Middle frontal gyrus (tissue), 1 donor: ENCODE measurements around the gene HOXC11.

Experiments used
- DNase-seq: peaks from one replicate; pipeline ENCODE4 v3.0.0-alpha.2; 2015; ENCODE audit warnings: low spot score; ENCODE audit errors: extremely low spot score

Gene HOXC11

DNA sequence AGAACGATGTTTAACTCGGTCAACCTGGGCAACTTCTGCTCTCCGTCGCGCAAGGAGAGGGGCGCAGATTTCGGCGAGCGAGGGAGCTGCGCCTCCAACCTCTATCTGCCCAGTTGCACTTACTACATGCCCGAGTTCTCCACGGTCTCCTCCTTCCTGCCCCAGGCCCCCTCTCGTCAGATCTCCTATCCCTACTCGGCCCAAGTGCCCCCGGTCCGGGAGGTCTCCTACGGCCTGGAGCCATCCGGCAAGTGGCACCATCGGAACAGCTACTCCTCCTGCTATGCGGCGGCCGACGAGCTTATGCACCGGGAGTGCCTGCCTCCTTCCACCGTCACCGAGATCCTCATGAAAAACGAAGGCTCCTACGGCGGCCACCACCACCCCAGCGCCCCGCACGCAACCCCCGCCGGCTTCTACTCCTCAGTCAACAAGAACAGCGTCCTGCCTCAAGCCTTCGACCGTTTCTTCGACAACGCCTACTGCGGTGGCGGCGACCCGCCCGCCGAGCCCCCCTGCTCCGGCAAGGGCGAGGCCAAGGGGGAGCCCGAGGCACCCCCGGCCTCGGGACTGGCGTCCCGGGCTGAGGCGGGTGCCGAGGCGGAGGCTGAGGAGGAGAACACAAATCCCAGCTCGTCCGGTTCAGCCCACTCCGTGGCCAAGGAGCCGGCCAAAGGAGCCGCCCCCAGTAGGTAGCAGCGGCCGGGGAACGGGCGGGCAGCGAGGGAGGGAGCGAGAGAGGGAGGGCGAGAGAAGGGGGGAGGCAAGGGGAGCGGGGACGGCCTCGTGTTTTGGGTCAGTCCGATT lies 513 bp downstream of the HOXC11 start:
- no peak for DNase-seq

DNA sequence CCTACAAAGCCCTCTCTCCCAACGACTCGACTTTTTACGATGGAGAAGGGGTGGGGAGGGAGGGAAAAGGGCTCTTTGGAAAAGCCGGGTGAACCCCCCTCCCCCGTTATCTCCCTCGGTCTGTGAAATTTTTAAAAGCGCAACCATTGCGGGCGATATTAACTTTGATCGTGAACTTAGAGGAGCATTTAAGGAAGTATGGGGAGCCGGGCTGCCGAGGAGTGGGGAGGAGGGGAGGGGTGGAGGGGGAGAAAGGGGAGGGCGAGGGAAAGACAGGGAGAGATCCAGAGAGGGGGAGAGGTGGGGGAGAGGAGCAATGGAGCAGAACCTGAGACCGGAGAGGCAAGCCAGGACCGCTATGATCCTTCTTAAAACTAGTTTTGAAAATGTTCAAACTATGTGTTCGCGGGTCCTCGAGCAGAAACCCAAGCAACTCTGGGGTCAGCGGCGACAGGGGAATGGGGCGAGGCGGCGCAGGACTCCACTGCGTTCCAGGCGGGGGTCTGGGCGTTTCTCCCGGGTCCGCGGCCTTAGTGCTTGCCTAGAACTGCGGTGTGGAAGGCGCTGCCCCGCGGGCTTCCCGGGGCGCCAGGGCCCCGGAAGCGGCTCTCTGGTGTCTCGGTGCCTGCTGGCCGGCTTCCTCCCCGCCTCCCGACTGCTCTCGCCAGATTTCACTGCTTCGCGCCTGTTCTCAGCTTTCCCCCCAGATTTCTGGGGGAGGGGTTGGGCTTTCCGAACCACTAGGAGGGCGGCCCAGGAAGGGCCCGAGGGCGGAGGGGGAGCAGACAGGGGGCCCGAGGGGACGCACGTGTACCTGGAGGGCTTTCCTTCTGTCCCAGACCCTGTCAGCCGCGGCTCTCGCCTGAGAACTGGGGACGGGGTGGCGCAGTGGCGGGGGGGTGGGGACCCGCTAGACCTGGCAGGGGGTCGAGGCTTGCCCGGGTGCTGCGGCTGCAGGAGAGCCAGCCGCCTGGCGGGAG lies 1.4 kb downstream of the HOXC11 start, which contains the start of gene HOTAIR:
Gene HOTAIR (minus strand): TSS at position 871 of the 980 bp plus-strand sequence.
- no peak for DNase-seq

DNA sequence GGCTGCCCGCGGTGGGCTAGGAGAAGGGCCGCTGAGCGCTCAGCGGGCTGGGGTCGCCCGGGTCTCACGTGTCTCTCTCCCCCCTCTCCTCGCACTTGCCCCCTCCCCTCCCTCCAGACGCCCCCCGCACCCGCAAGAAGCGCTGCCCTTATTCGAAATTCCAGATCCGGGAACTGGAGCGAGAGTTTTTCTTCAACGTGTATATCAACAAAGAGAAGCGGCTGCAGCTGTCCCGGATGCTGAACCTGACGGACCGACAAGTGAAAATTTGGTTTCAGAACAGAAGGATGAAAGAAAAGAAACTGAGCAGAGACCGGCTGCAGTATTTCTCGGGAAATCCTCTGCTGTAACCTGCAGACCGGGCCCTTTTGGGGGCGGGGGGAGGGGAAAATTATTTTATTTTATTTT lies 2.1 kb downstream of the HOXC11 start:
- DNase-seq: no peak

DNA sequence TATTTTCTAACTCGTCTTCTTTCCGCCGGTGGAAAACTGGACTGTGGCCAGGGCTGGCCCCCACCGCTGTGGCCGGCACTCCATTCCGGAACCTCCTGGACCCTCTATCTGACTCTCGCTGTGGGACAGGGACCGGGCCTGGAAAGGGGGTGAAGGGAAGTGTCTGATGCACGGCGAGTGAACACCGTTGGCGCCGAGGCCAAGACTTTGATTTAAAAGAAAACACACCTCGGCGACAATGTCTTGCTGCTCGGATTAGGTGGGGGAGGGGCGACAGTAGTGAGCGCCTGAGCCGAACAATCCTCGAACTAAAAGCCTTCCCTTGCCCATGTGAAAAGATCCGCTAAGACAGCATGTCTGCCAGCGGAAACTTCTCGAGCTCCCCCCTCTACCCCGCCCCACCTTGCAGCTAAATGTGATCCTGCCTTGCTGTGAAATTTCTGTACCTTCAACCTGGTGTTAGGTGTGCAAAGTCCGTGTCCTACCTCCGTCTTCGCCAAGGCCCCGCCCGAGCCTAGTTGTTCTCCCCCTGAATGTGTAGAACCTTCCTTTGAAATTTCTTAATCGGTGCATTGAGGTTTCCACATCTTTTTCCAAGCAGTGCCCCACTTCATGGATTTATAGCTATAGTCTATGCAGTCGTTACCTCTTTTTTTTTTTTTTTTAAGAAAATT lies 2.7 kb downstream of the HOXC11 start:
- DNase-seq: no peak

DNA sequence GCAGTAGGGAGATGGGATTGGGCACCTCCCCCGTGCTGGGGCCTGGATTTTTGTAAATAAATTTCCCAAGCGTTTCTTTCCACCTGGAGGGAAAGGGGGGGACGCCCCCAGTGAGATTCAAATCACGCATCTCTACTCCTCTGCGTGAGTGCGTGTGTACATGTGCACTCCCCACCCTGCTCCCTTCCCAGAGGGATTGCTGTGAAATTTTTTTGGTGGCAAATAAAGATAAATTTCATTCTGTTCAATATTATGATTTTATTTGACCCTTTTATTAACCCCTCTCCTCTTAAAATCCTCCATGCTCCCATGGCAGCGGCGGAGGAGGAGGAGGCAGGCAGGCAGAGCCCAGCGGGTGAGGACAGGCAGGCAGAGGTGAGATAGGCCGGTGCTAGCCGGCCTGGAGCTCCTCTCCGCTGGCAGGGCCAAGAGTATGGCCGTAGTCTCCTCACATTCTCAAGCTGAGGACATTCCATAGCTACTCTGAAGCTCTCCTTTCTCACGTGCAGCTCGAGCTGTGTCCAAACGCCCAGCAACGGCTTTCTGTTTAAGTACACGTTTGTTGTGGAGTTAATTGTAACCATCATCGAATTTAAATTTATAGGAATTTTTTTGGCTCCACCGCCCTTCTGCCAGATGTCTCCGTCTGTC lies 3.4 kb downstream of the HOXC11 start:
- DNase-seq: no peak

DNA sequence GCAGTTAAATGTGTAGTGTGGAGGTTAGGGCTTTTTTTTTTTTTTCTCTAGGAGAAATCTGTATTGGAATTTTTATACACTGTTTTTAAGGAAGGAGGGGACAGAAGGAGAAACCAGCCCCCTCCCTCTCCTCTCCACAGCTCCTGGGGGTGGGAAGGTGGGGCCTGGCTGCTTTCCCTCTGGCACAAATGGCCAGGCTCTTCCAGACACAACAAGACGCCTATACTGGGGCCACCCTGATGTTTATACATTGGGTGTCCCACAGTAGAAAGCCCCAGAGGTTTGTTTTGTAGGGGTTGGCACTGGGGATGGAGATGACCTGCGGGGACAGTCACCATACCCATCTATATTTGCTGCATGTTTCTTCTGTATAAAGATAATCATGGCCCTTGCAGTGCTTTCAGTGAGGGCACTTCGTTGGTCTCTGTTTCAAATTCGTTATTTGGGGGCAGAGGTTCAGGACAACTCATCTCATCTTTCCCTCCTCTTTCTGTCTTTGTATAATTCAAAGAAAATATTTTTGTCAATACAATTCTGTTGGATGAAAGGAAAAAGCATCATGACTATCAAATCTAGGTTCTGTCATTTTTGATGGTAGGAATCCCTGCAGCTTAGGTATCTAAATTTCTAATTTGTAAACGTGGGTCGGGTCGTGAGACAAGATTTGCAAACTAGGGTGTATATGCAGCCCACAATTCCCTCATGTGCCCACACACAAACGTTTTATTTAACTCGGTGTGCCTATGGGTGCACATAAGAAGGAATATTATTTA lies 4.1 kb downstream of the HOXC11 start:
- DNase-seq: no peak

DNA sequence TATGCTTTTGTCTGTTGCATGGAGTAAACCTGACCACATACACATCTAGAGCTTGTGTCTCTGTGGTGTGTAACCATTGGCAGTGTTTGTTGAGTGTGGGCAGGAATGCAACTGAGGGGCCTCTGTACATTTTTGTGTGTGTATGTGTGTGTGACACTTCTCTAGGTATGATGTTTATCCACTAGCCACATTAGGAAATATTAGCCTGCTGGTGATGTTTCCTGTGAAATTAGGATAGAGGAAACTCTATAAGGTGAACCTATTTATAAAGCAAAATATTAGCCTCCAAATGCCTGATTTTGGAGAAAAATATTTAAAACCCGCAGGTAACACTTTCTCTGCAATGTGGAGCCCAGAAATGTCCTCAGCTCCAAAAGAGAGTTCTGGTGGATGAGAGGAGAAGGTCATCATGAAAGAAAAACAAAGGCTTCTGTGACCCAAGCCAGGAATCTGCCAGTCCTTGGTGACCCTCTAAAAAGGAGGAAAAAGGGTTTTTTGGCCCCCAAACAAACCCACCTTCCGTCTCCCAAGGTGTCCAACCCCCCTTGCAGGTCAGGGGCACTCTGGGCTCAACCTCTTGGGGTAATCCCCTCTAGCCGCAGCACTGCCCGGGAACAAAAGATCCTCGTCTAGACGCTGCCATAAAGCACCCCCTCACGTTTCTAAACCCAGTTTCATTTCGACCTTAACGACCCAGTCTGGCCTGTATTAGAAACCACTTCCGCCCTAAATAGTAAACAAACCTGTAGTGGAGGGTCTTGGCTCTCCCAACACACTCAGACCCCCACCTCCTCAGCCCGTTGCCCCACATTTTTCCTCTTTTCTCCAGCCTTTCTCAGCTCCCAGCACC lies 4.9 kb downstream of the HOXC11 start:
- DNase-seq: no peak

DNA sequence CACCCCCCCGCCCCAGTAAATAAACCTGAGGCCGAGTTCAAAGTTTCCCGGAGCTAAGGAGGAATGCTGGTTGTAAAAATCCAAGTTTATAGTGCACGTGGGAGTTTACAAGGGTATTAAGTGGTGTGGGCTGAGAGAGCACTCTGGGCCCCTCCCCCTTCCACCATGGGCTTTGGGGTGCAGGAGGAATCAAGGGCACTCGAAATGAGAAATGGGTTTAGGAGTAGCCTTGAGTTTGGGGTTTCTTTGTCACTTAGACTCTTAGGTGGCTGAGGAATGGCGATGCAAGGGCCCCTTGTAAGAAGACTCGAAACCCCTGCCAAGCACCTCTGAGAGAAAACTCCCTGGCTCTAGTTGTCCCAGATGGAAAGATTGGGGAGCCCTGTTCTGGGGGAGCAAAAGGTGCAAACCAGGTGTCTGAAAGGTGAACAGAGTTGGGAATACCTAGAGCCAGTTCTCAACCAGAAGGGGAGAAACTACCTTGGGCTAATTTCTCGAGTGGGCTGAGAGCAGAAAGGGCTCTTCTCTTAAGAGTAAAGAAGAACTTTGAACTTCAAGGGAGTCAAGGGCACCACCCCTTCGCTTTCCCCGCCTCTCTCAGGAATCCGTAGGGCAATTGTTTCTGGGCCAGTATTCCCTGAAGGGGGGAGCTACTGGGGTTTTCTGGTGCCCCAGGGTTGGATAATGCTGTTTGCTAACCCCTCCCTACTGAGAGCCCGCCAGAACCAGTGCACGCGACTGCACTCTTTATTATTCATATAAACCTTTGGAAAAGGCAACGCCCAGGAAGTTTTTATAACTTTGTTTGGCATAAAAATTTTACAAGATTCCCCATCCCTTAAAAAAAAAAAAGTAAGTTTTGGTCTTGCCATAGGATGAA lies 5.8 kb downstream of the HOXC11 start:
- DNase-seq: no peak

DNA sequence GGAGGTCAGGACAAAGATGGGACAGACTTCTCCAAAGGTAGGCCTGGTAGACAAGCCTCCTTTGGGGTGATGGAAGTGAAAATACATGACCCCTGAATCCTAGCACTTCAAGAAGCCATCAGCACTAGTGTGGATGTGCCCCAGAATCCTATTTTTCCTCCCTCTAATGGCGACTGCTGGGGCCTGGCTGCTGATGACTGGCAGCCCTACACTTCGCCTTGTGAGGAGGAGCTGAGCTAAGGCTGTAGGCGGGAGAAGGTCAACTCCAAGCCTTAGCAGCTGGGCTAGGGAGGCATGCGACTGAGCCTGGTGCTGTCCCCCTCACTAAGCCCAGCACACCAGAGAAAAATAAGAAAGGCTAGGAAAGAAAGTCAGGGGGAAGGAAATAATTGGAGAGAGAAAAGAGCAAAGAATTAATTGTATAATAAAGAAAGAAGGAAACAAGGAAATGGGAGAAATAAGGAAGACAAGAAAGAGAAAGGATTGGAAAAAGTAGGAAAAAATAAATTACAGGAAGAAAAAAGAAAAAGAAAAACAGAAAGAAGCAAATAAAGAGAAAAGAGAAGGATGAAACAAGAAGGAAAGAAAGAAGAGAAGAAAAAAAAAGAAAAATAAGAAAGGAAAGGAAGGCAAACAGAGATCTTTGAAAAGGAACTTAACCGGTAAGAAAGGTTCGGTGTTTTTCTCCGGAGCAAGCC lies 7.3 kb downstream of the HOXC11 start:
- DNase-seq: no peak

DNA sequence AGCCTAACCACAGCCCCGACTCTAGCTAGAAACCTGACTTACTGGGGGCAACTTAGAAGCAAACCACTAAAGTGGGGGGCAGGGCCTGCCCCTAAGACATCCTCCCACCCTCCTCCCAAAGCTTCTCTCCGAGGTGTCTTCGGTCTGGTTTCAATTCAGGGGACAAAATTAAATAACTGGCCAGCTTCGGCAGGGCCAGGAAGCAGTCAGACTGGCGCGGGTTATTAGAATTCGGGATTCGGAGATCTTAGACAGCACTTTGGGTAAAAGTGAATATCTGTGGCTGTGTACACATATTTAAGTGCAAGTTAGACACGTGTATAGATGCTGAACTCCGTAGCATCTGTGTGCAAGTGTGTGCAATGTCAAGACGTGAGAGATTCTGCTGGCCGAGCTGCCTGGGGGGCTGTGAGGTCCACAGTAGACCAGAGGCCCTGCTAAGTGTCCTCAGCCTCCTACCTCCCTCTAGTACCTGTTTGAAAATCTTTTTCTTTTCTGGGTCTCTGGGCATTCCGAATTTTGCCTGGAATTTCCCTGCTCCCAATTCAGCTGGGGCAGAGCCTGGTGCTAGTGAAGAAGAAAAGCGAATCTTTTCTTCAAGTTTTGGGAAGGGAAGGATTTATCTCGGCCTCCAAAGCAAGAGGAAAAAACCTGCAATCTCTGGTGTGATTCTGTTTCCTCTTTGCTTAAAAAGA lies 8.0 kb downstream of the HOXC11 start:
- DNase-seq: no peak

DNA sequence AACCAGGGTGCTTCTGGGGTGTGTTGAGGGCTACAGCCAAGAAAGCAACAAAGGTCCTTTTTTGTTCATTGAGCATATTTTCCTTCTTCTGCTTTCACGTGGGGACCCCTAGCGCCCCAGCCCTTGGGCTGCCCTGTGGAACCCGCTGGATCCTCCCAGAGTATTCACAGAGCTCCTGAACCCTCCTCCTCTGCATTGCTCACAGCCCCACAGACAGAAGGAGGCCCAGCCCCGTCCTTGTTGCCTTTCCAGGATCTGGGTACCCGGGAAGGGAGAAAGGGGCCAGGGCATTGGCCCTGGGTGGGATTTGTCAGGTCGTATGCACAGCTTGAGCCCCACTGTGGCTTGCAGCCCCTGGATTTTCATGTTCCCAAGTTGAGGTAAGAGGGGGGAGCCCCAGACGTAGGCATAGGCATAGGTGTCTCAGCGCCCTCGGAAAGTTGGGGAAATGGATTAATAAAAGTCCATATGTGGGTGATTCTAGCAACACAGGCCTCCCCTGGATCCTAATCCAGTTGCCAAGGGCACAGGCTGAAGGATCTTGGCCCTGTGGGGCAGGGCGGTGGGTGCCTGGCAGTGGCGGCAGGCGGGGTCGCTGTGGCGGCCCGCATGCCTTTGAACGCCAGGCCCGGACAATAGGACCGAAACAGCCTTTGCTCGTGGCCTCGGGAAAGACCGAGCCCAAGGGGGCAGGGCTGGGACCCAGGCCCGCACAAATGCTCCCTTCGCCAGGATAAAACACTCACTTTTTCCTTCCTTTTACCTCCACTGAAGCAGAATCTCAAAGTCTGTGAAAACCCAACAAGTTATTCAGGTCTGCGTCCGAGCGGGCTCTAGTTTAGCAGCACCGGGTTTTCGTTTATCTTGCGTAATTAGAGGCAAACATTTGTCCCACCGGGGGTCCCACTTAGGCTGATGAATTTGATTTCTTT lies 9.0 kb downstream of the HOXC11 start:
- DNase-seq: no peak

DNA sequence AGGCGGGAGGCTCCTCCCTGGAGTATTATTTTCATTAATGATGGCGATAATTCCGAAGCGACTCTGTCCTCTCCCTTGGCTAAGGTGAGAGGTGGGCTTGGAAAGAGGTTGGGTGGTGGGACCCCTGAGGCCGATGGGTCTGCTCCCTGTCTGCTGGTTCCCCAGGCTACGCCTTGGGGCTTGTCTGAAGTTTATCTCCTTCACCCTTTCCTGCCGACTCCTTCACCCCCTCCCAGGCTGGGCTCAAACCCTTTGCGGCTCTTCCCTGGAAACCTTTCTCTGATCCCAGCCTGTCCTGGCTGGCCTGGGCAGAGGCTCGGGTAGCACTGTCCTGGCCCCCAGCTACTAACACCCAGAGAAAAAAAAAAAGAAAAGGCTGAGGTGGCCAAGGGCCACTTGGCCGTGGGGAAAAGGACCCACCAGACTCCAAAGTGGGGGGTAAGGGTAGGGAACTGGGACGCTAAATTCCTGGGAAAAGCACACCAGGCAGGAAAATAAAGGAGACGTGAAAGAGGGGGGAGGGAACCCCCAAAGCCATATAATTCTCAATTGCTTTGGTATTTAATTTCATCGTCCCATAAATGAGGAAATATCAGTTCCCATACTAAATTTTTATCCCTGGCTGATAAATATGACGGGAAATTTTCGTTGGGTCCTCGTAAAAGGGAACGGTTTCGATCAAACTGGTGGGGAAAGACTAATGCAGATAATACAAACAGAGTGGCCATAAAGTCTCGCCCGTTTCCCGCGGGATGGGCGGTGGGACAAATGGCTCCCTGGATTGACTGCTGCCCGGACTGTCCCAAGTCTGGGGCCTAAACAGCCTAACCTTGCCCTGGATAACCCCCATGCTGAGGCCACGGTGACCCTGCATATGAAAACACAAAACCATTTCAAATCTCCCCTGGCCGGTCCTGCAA lies 10.0 kb downstream of the HOXC11 start:
- no peak for DNase-seq

DNA sequence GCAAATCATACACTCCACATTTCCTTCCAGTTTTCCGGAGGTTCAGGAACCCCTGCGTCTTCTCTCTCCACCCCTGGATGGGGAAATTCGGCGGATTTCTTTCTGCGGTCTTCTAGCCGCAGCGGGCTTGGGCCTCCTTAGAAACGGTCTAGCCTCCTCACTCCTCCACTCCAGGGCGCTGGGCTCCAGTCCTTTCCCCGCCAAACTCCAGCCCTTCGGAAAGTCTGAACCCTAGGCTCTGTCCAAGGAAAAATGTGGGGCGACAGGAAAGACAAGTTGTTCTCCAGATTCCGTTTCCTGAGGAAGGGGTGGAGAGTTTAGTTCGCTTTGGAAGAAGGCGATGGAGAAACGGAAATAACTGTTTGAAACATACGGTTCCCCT lies 10.6 kb downstream of the HOXC11 start:
- no peak for DNase-seq

DNA sequence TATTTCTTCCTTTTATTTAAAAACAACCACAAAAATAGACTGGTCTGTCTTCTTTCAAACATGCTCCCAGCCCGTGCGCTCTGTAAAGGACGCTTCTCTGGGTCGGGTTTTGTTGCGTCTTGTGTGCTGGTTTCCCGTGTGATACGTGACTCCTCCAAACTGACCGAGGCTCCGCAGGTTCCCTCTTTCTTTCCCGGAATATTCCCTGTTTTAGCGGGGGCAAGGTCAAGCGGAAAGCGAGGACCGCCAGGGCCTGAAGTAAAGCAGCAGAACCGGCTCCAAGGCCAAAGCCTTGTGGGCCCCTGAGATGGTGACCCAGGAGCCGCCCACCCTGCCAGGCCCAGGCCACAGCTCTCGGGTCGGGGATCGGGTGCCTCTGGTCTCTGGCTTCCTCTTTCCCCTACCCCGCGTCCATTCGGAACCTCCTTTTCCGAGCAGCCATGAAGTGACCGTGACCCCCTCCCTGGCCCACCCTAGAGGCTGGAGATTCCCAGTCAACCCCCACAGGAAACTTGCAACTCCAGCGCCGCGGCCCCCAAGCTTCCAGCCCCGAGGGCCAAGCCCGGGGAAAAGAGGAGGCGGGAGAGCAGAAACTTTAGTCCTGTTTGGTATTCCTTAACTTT lies 11.1 kb downstream of the HOXC11 start:
- DNase-seq: no peak
